ENCODE data around the gene PGPEP1.

The PGPEP1 gene

GRCh38 chr19:18312092-18312534 is 28.3 kb upstream of the PGPEP1 start:
- H3K27me3 ChIP-seq (ENCODE audit: insufficient read depth, low read length): no peaks in the 10 kb centered on the region
- no peak for DNase-seq
- no peak overlapping the region for H3K9ac ChIP-seq (ENCODE audit: low read length)
- no peak overlapping the region for H2AK5ac ChIP-seq (ENCODE audit: low read length)
- peak overlapping the region; percentile 55 for H4K12ac ChIP-seq (ENCODE audit: low read depth, low read length)
- H3K14ac ChIP-seq (ENCODE audit: low read length): no peak overlapping the region
- H3K4ac ChIP-seq (ENCODE audit: low read depth, low read length): no peak overlapping the region
- H3K18ac ChIP-seq (ENCODE audit: low read length): peak overlapping the region; percentile 34
- H4K91ac ChIP-seq (ENCODE audit: low read depth, low read length): no peak overlapping the region
- peaks cover 0 to 4% of the 10 kb centered on the region in 2 experiments for H3K4me1 ChIP-seq (ENCODE audit: control insufficient read depth in 1 of 2, insufficient read depth in 2 of 2, low read length in 2 of 2)
- no peak overlapping the region for H2BK120ac ChIP-seq (ENCODE audit: insufficient read depth, low read length, poor library complexity)
- no peak overlapping the region for H2BK12ac ChIP-seq (ENCODE audit: low read length)
- no CpG with 5 or more reads among the region's 11 CpGs for WGBS (ENCODE audit: extremely low coverage, insufficient coverage, insufficient read length)
- no peak overlapping the region for H2BK5ac ChIP-seq (ENCODE audit: low read depth, low read length, poor library complexity)
- no peak overlapping the region for H4K8ac ChIP-seq (ENCODE audit: low read depth, low read length)
- no peak overlapping the region for H3K23ac ChIP-seq (ENCODE audit: low read length)
- H3K36me3 ChIP-seq (ENCODE audit: control insufficient read depth in 1 of 2, insufficient read depth in 2 of 2, low read length in 2 of 2): peaks cover 71% of the 10 kb centered on the region in 2 experiments
- H3K79me1 ChIP-seq (ENCODE audit: low read length): no peaks in the 10 kb centered on the region
- H3K4me2 ChIP-seq (ENCODE audit: low read length): no peak overlapping the region
- no peaks in the 10 kb centered on the region for H3K79me2 ChIP-seq (ENCODE audit: control insufficient read depth, insufficient read depth, low read length, poor library complexity)
- no peak overlapping the region for H3K4me3 ChIP-seq (ENCODE audit: low read depth, low read length)
- no peak overlapping the region for H2AFZ ChIP-seq (ENCODE audit: insufficient read depth, low read length, poor library complexity)
- H3K27ac ChIP-seq (ENCODE audit: low read depth, low read length): no peak overlapping the region
- H3K9me3 ChIP-seq (ENCODE audit: insufficient read depth, low read depth, low read length): no peaks in the 10 kb centered on the region

- no peak overlapping the region for H3K18ac ChIP-seq (ENCODE audit: low read length)
- no peak overlapping the region for H2BK120ac ChIP-seq (ENCODE audit: insufficient read depth, low read length, poor library complexity)
- H3K79me1 ChIP-seq (ENCODE audit: low read length): peaks cover 7% of the 10 kb centered on the region
- H3K23ac ChIP-seq (ENCODE audit: low read length): no peak overlapping the region
- H4K8ac ChIP-seq (ENCODE audit: low read depth, low read length): no peak overlapping the region
- H3K4me3 ChIP-seq (ENCODE audit: low read depth, low read length): no peak overlapping the region
- H3K9me3 ChIP-seq (ENCODE audit: insufficient read depth, low read depth, low read length): no peaks in the 10 kb centered on the region
- no peak overlapping the region for H4K12ac ChIP-seq (ENCODE audit: low read depth, low read length)
- H3K4me2 ChIP-seq (ENCODE audit: low read length): no peak overlapping the region
- WGBS (ENCODE audit: extremely low coverage, insufficient coverage, insufficient read length): no CpG with 5 or more reads among the region's 3 CpGs
- no peak for DNase-seq
- no peak overlapping the region for H3K14ac ChIP-seq (ENCODE audit: low read length)
- H3K79me2 ChIP-seq (ENCODE audit: control insufficient read depth, insufficient read depth, low read length, poor library complexity): peaks cover 6% of the 10 kb centered on the region
- H2BK5ac ChIP-seq (ENCODE audit: low read depth, low read length, poor library complexity): no peak overlapping the region
- no peak overlapping the region for H4K91ac ChIP-seq (ENCODE audit: low read depth, low read length)
- no peaks in the 10 kb centered on the region for H3K27me3 ChIP-seq (ENCODE audit: insufficient read depth, low read length)
- no peak overlapping the region for H2AFZ ChIP-seq (ENCODE audit: insufficient read depth, low read length, poor library complexity)
- no peak overlapping the region for H2AK5ac ChIP-seq (ENCODE audit: low read length)
- H3K27ac ChIP-seq (ENCODE audit: low read depth, low read length): no peak overlapping the region
- no peak overlapping the region for H3K9ac ChIP-seq (ENCODE audit: low read length)
- H3K4ac ChIP-seq (ENCODE audit: low read depth, low read length): no peak overlapping the region
- H2BK12ac ChIP-seq (ENCODE audit: low read length): peak overlapping the region; percentile 27
- H3K36me3 ChIP-seq (ENCODE audit: control insufficient read depth in 1 of 2, insufficient read depth in 2 of 2, low read length in 2 of 2): peaks cover 58 to 59% of the 10 kb centered on the region in 2 experiments
- peaks cover 7 to 10% of the 10 kb centered on the region in 2 experiments for H3K4me1 ChIP-seq (ENCODE audit: control insufficient read depth in 1 of 2, insufficient read depth in 2 of 2, low read length in 2 of 2)
Observed at GRCh38 chr19:18313398-18313797, 27.0 kb upstream of the PGPEP1 start.

- H4K8ac ChIP-seq (ENCODE audit: low read depth, low read length): peak overlapping the region; percentile 63
- peaks cover 2% of the 10 kb centered on the region for H3K9me3 ChIP-seq (ENCODE audit: insufficient read depth, low read depth, low read length)
- H3K79me2 ChIP-seq (ENCODE audit: control insufficient read depth, insufficient read depth, low read length, poor library complexity): peaks cover 16% of the 10 kb centered on the region
- H2BK12ac ChIP-seq (ENCODE audit: low read length): peak overlapping the region; percentile 97
- H2BK120ac ChIP-seq (ENCODE audit: insufficient read depth, low read length, poor library complexity): peak overlapping the region; percentile 67
- H3K9ac ChIP-seq (ENCODE audit: low read length): peak overlapping the region; percentile 1
- H2BK5ac ChIP-seq (ENCODE audit: low read depth, low read length, poor library complexity): peak overlapping the region; percentile 77
- no peak overlapping the region for H4K12ac ChIP-seq (ENCODE audit: low read depth, low read length)
- H3K27ac ChIP-seq (ENCODE audit: low read depth, low read length): peak overlapping the region; percentile 73
- H3K36me3 ChIP-seq (ENCODE audit: control insufficient read depth in 1 of 2, insufficient read depth in 2 of 2, low read length in 2 of 2): peaks cover 10 to 14% of the 10 kb centered on the region in 2 experiments
- H4K91ac ChIP-seq (ENCODE audit: low read depth, low read length): peak overlapping the region; percentile 82
- H3K4ac ChIP-seq (ENCODE audit: low read depth, low read length): peak overlapping the region; percentile 41
- peaks cover 28 to 37% of the 10 kb centered on the region in 2 experiments for H3K4me1 ChIP-seq (ENCODE audit: control insufficient read depth in 1 of 2, insufficient read depth in 2 of 2, low read length in 2 of 2)
- peak overlapping the region; percentile 85 for H3K18ac ChIP-seq (ENCODE audit: low read length)
- no peaks in the 10 kb centered on the region for H3K27me3 ChIP-seq (ENCODE audit: insufficient read depth, low read length)
- no peak overlapping the region for H3K4me2 ChIP-seq (ENCODE audit: low read length)
- H2AFZ ChIP-seq (ENCODE audit: insufficient read depth, low read length, poor library complexity): peak overlapping the region; percentile 38
- WGBS (ENCODE audit: extremely low coverage, insufficient coverage, insufficient read length): no CpG with 5 or more reads among the region's 18 CpGs
- no peak overlapping the region for H3K4me3 ChIP-seq (ENCODE audit: low read depth, low read length)
- no peak overlapping the region for H3K23ac ChIP-seq (ENCODE audit: low read length)
- H3K79me1 ChIP-seq (ENCODE audit: low read length): peaks cover 34% of the 10 kb centered on the region
- DNase-seq: peak; percentile 79 to 87
- H3K14ac ChIP-seq (ENCODE audit: low read length): peak overlapping the region; percentile 41
- peak overlapping the region; percentile 49 for H2AK5ac ChIP-seq (ENCODE audit: low read length)
Observed at GRCh38 chr19:18317961-18318800, 22.2 kb upstream of the PGPEP1 start.

GRCh38 chr19:18319591-18320135 is 20.7 kb upstream of the PGPEP1 start:
- peak overlapping the region; percentile 84 for H3K18ac ChIP-seq (ENCODE audit: low read length)

More at GRCh38 chr19:18319591-18320135, 20.7 kb upstream of the PGPEP1 start:
- Histone ChIP-seq H3K4me1 (ENCODE audit: control insufficient read depth in 1 of 2, insufficient read depth in 2 of 2, low read length in 2 of 2) (peaks cover 33 to 37% of the 10 kb centered on the region in 2 experiments), H3K4ac (ENCODE audit: low read depth, low read length) (peak overlapping the region; percentile 93), H3K4me2 (ENCODE audit: low read length) (peak overlapping the region; percentile 28), H3K4me3 (ENCODE audit: low read depth, low read length) (no peak overlapping the region), H2BK12ac (ENCODE audit: low read length) (peak overlapping the region; percentile 91), H4K8ac (ENCODE audit: low read depth, low read length) (peak overlapping the region; percentile 64), H2AFZ (ENCODE audit: insufficient read depth, low read length, poor library complexity) (no peak overlapping the region), H3K79me2 (ENCODE audit: control insufficient read depth, insufficient read depth, low read length, poor library complexity) (peaks cover 16% of the 10 kb centered on the region), H4K91ac (ENCODE audit: low read depth, low read length) (peak overlapping the region; percentile 58), H4K12ac (ENCODE audit: low read depth, low read length) (no peak overlapping the region), H3K27ac (ENCODE audit: low read depth, low read length) (peak overlapping the region; percentile 99), H3K23ac (ENCODE audit: low read length) (no peak overlapping the region), H2BK5ac (ENCODE audit: low read depth, low read length, poor library complexity) (no peak overlapping the region), H2AK5ac (ENCODE audit: low read length) (peak overlapping the region; percentile 84), H3K9me3 (ENCODE audit: insufficient read depth, low read depth, low read length) (peaks cover 2% of the 10 kb centered on the region), H2BK120ac (ENCODE audit: insufficient read depth, low read length, poor library complexity) (peak overlapping the region; percentile 23), H3K9ac (ENCODE audit: low read length) (no peak overlapping the region), H3K79me1 (ENCODE audit: low read length) (peaks cover 39% of the 10 kb centered on the region), H3K27me3 (ENCODE audit: insufficient read depth, low read length) (no peaks in the 10 kb centered on the region), H3K14ac (ENCODE audit: low read length) (peak overlapping the region; percentile 39), H3K36me3 (ENCODE audit: control insufficient read depth in 1 of 2, insufficient read depth in 2 of 2, low read length in 2 of 2) (peaks cover 4 to 5% of the 10 kb centered on the region in 2 experiments)
- no CpG with 5 or more reads among the region's 7 CpGs for WGBS (ENCODE audit: extremely low coverage, insufficient coverage, insufficient read length)
- peak; percentile 91 to 94 for DNase-seq
